ENCODE results near the gene DLGAP1.

Gene DLGAP1

GRCh38 chr18:3758531-3758930, 696.6 kb downstream of the DLGAP1 start:
- no peak overlapping the region for H3K27ac ChIP-seq
- TF ChIP-seq CTCF (IDR thresholded peaks at IDR 0.05) (no peak), ZFX (IDR thresholded peaks at IDR 0.05; ENCODE audit: borderline replicate concordance) (no peak)

GRCh38 chr18:3757361-3757760, 697.7 kb downstream of the DLGAP1 start:
- TF ChIP-seq ZFX (IDR thresholded peaks at IDR 0.05; ENCODE audit: borderline replicate concordance) (no peak), CTCF (IDR thresholded peaks at IDR 0.05) (no peak)
- no peak overlapping the region for H3K27ac ChIP-seq

- TF ChIP-seq ZFX (IDR thresholded peaks at IDR 0.05; ENCODE audit: borderline replicate concordance) (no peak), CTCF (IDR thresholded peaks at IDR 0.05) (no peak)
- H3K27ac ChIP-seq = no peak overlapping the region
Observed at GRCh38 chr18:3753106-3753505, 702.0 kb downstream of the DLGAP1 start.

- no peak for TF ChIP-seq ZFX (IDR thresholded peaks at IDR 0.05; ENCODE audit: borderline replicate concordance)
- H3K27ac ChIP-seq = no peak overlapping the region
Observed at GRCh38 chr18:3748086-3748485, 707.0 kb downstream of the DLGAP1 start.

- no peak for TF ChIP-seq CTCF (IDR thresholded peaks at IDR 0.05)
- TF ChIP-seq ZFX (IDR thresholded peaks at IDR 0.05; ENCODE audit: borderline replicate concordance) = no peak
- H3K27ac ChIP-seq = no peak overlapping the region
Observed at GRCh38 chr18:3747176-3747973, 707.7 kb downstream of the DLGAP1 start.

GRCh38 chr18:3742541-3742940, 712.6 kb downstream of the DLGAP1 start:
- H3K27ac ChIP-seq = no peak overlapping the region
- TF ChIP-seq ZFX (IDR thresholded peaks at IDR 0.05; ENCODE audit: borderline replicate concordance) = no peak
- TF ChIP-seq CTCF (IDR thresholded peaks at IDR 0.05) = no peak

- no peak overlapping the region for H3K27ac ChIP-seq
- TF ChIP-seq ZFX (IDR thresholded peaks at IDR 0.05; ENCODE audit: borderline replicate concordance) = no peak
- TF ChIP-seq CTCF (IDR thresholded peaks at IDR 0.05) = no peak
Observed at GRCh38 chr18:3741333-3741732, 713.8 kb downstream of the DLGAP1 start.
